KOPT-K1 (cell line): ENCODE data around the gene VPS41.

Experiments used
- H3K27ac ChIP-seq: fragments of 200-600 bp; sonication (generic); 2 replicates; pipeline ENCODE4 v1.5.1; 2016; ENCODE audit warnings: antibody characterized with exemption, mild to moderate bottlenecking, low read depth, low read length; ENCODE audit not compliant: poor library complexity, severe bottlenecking
- H3K36me3 ChIP-seq: fragments of 200-600 bp; sonication (generic); 2 replicates; pipeline ENCODE4 v1.5.1; 2017; ENCODE audit warnings: antibody characterized with exemption, mild to moderate bottlenecking, low read length, moderate library complexity; ENCODE audit not compliant: insufficient read depth
- H3K9me3 ChIP-seq: fragments of 200-600 bp; sonication (generic); 2 replicates; pipeline ENCODE4 v1.5.1; 2017; ENCODE audit warnings: antibody characterized with exemption, low read length, mild to moderate bottlenecking; ENCODE audit not compliant: insufficient read depth, poor library complexity, severe bottlenecking

Gene VPS41

GRCh38 chr7:38678698-38679054 lies 230.3 kb downstream of the VPS41 start:
- H3K36me3 ChIP-seq: no peaks in the 10 kb centered on the region
- no peaks in the 10 kb centered on the region for H3K9me3 ChIP-seq
- H3K27ac ChIP-seq: no peak overlapping the region

GRCh38 chr7:38677981-38678697 lies 230.9 kb downstream of the VPS41 start:
- Histone ChIP-seq H3K27ac (no peak overlapping the region), H3K9me3 (no peaks in the 10 kb centered on the region), H3K36me3 (no peaks in the 10 kb centered on the region)

- Histone ChIP-seq H3K27ac (no peak overlapping the region), H3K9me3 (no peaks in the 10 kb centered on the region), H3K36me3 (no peaks in the 10 kb centered on the region)
Observed at GRCh38 chr7:38675494-38676106, 233.4 kb downstream of the VPS41 start.

GRCh38 chr7:38674513-38674912 lies 234.5 kb downstream of the VPS41 start:
- H3K9me3 ChIP-seq: no peaks in the 10 kb centered on the region
- H3K36me3 ChIP-seq: no peaks in the 10 kb centered on the region
- no peak overlapping the region for H3K27ac ChIP-seq

- Histone ChIP-seq H3K36me3 (no peaks in the 10 kb centered on the region), H3K27ac (no peak overlapping the region), H3K9me3 (no peaks in the 10 kb centered on the region)
Observed at GRCh38 chr7:38673795-38674194, 235.2 kb downstream of the VPS41 start.
